Measurements from ENCODE around the gene SERTAD1. TPM values are rescaled to one million over a fixed set of nuclear protein-coding genes. Genes with fewer than 3 reads are reported as not detected.
A peak's percentile ranks its signal among the peaks of the same experiment; 100 is the strongest.

SERTAD1 gene
- total and polyA plus RNA-seq, 2 of the 8 experiments (the other 6 are each of a cell fraction or from before 2014, with no cell fraction given) = 5.4 to 6.6 TPM

DNA sequence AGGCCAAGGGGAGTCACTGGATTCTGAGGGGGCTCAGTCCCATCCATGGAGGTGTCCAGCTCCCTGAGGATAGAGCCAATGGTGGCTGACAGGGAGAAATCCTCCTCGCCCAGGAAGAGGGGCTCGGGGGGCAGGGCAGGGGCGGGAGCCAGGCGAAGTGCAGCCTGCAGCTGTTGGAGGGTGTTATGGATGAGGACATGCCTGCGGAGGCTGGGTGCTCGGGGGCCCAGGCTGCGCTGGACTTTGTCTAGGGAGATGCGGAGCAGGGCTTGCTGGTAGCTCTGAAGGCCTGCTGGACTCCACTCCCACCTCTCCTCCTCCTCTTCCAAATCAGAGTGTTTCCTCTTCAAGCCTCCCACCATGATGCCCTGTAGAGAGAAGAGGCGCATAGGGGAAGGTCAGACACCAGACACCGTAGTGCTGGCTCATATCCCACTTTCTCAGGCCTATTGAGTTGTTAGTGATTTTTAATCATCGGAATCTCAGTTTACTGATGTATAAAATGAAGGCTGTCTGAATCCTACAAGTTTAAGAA, 16.0 kb upstream of the SERTAD1 start:
- Histone ChIP-seq H4K20me1 (replicated peaks in 1 of 2; ENCODE audit: control insufficient read depth in 1 of 2, insufficient read depth in 2 of 2, low read length in 2 of 2) (peaks cover 0 to 5% of the 10 kb centered on the region in 2 experiments), H4K91ac (replicated peaks; ENCODE audit: insufficient read length, low read length) (no peak overlapping the region), H3K79me1 (ENCODE audit: low read depth, low read length) (no peaks in the 10 kb centered on the region; the same call in 1 of the 2 replicates), H3K27me3 (replicated peaks in 1 of 4; ENCODE audit: control insufficient read depth in 3 of 4, extremely low read depth in 1 of 4, insufficient read depth in 3 of 4, low read length in 3 of 4) (no peaks in the 10 kb centered on the region), H4K5ac (ENCODE audit: insufficient read length, low read depth, low read length) (no peak overlapping the region), H3K9me3 (ENCODE audit: insufficient read depth in 2 of 2, low read depth in 1 of 2, low read length in 1 of 2) (no peaks in the 10 kb centered on the region), H3K4me1 (replicated peaks in 1 of 4; ENCODE audit: control insufficient read depth in 3 of 4, insufficient read depth in 4 of 4, low read length in 3 of 4) (peaks cover 3 to 9% (median 7%) of the 10 kb centered on the region in 4 experiments; a peak in 6 of 7 replicates), H3K18ac (ENCODE audit: extremely low read depth, low read length) (no peak overlapping the region), H2BK12ac (ENCODE audit: low read depth, low read length) (no peak overlapping the region), H2BK15ac (ENCODE audit: low read length) (no peak overlapping the region), H2BK20ac (ENCODE audit: low read length) (no peak overlapping the region), H3K36me3 (ENCODE audit: control insufficient read depth in 2 of 4, insufficient read depth in 4 of 4, low read length in 3 of 4) (peaks cover 9 to 17% (median 11%) of the 10 kb centered on the region in 4 experiments; a peak in 6 of 8 replicates), H3K79me2 (ENCODE audit: control insufficient read depth in 1 of 2, insufficient read depth in 2 of 2, low read length in 2 of 2) (peaks cover 0 to 23% of the 10 kb centered on the region in 2 experiments; a peak in 2 of 4 replicates), H3K27ac (ENCODE audit: low read depth, low read length) (no peak overlapping the region), H2BK120ac (replicated peaks; ENCODE audit: low read depth, low read length) (no peak overlapping the region), H3K14ac (ENCODE audit: insufficient read length) (no peak overlapping the region), H2AK5ac (ENCODE audit: low read depth, low read length) (no peak overlapping the region), H3K23ac (ENCODE audit: insufficient read length) (no peak overlapping the region), H3K9ac (replicated peaks in 1 of 4; ENCODE audit: extremely low read depth in 1 of 4, low read depth in 3 of 4, low read length in 3 of 4) (0 out of 7 replicates have a peak overlapping the region, but pooled peaks of 1 of the 4 experiments have one; percentile 22), H3K56ac (replicated peaks; ENCODE audit: insufficient read length, low read depth, low read length) (no peak overlapping the region), H2AFZ (ENCODE audit: low read length) (no peak overlapping the region), H3K4me3 (ENCODE audit: extremely low read depth in 1 of 4, insufficient read depth in 2 of 4, low read depth in 3 of 4, low read length in 4 of 4) (peak overlapping the region in 1 of 4 experiments; percentile 97; a peak in 2 of 8 replicates), H4K8ac (ENCODE audit: extremely low read depth, insufficient read depth, low read length) (no peak overlapping the region), H2BK5ac (ENCODE audit: low read depth, low read length) (no peak overlapping the region), H3K4ac (replicated peaks; ENCODE audit: insufficient read length, low read depth, low read length) (no peak overlapping the region), H3K23me2 (ENCODE audit: low read depth, low read length) (peaks cover 7% of the 10 kb centered on the region; the same call in 1 of the 2 replicates), H3K4me2 (ENCODE audit: insufficient read depth in 1 of 2, low read depth in 2 of 2, low read length in 2 of 2) (peak overlapping the region; percentile 57 to 77; a peak in 2 of 4 replicates)
- ChIA-PET CTCF (ENCODE audit: partially characterized antibody) (interaction anchor here (0.8 kb wide), 1 partner anchor 21 kb away, joined by 3 read pairs; no protein-coding TSS in a partner anchor), POLR2A (ENCODE audit: partially characterized antibody) (interaction anchor here (1.1 to 4.4 kb wide), 5 partner anchors 8 to 32 kb away, joined by 3 to 40 read pairs (median 25); partner anchors contain the start of genes BLVRB, PRX and SPTBN4)
- no peak for FAIRE-seq
- 83% methylated on average over 11 of the region's 11 CpGs; no CpG with 5 or more reads in 1 of the 2 experiments for WGBS, 2 experiments (ENCODE audit: extremely low coverage in 1 of 2, insufficient coverage in 1 of 2, insufficient read length in 1 of 2, insufficient replicate concordance in 2 of 2, low coverage in 1 of 2, low lambda C conversion rate in 2 of 2, missing lambda C conversion rate in 1 of 2)
- no peak for DNase-seq (ENCODE audit: low read depth in 1 of 2, low spot score in 2 of 2)
- TF ChIP-seq CBX5 (IDR thresholded peaks at IDR 0.05; ENCODE audit: low read depth, low read length) (no peak), CHD2 (IDR thresholded peaks at IDR 0.05; ENCODE audit: low read length) (no peak), CREB1 (IDR thresholded peaks at IDR 0.05) (no peak), JUND (IDR thresholded peaks at IDR 0.05; ENCODE audit: low read length) (no peak), MAFK (IDR thresholded peaks at IDR 0.05; ENCODE audit: low read depth, low read length) (no peak), POLR2A (IDR thresholded peaks at IDR 0.05; ENCODE audit: control extremely low read depth in 1 of 2, low read depth in 2 of 2, low read length in 2 of 2) (no peak), YY1 (IDR thresholded peaks at IDR 0.05; ENCODE audit: low read depth, low read length) (no peak), KDM5A (IDR thresholded peaks at IDR 0.05; ENCODE audit: low read length) (no peak), POU5F1 (IDR thresholded peaks at IDR 0.05; ENCODE audit: low read depth, low read length) (no peak)
- TF ChIP-seq, protein P1, sequence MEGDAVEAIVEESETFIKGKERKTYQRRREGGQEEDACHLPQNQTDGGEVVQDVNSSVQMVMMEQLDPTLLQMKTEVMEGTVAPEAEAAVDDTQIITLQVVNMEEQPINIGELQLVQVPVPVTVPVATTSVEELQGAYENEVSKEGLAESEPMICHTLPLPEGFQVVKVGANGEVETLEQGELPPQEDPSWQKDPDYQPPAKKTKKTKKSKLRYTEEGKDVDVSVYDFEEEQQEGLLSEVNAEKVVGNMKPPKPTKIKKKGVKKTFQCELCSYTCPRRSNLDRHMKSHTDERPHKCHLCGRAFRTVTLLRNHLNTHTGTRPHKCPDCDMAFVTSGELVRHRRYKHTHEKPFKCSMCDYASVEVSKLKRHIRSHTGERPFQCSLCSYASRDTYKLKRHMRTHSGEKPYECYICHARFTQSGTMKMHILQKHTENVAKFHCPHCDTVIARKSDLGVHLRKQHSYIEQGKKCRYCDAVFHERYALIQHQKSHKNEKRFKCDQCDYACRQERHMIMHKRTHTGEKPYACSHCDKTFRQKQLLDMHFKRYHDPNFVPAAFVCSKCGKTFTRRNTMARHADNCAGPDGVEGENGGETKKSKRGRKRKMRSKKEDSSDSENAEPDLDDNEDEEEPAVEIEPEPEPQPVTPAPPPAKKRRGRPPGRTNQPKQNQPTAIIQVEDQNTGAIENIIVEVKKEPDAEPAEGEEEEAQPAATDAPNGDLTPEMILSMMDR (IDR thresholded peaks at IDR 0.05; ENCODE audit: control extremely low read depth in 1 of 3, insufficient read depth in 1 of 3, low read depth in 1 of 3, low read length in 3 of 3) = no peak
- TF ChIP-seq, protein P2, sequence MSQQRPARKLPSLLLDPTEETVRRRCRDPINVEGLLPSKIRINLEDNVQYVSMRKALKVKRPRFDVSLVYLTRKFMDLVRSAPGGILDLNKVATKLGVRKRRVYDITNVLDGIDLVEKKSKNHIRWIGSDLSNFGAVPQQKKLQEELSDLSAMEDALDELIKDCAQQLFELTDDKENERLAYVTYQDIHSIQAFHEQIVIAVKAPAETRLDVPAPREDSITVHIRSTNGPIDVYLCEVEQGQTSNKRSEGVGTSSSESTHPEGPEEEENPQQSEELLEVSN (IDR thresholded peaks at IDR 0.05) = no peak
